AML-193 (cell line): ENCODE data around the gene SDR42E2.
"Not testable (repeated sequence)": the region's sequence is repeated elsewhere in the genome, so short reads cannot be mapped to it uniquely, and the experiment has no call there.

Experiments used
- DNase-seq, 2 experiments: peaks; one replicate each; lab custom pipeline; 2025; lab: John Stamatoyannopoulos, UW

Gene SDR42E2

DNA sequence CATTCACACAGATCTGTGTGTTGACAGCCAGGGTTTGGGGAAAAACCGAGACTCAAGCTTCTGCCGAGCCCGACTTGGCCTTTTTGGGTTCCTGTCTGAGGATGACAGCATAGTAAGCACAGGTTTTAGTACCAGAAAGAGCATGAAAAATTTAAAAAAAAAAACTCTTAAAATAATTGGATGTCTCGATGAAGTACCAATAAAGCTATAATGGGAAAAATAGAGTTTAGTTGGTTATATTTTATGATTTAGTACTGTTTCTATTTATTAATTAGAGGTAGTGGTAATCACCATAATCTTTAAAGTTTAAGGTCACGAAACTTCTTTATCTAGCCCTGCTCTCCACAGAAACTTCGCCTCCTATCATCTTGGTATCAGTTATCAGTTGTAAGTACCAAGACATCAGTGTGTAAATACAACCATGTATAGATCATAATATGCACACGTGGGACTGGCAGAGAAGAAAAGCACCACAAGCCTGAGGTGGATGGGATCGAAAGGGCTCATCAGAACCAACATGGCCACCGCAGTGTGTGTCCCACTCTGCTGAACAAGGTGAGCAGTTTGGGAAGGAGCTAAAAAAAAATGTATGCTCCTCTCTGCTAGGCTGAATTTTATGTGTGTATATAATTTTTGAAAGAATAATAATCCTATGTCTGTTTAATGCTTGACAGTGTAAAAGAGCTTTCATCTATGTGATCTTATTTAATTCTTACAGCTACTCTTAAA, 29.4 kb downstream of the SDR42E2 start:
- DNase-seq, result no peak

DNA sequence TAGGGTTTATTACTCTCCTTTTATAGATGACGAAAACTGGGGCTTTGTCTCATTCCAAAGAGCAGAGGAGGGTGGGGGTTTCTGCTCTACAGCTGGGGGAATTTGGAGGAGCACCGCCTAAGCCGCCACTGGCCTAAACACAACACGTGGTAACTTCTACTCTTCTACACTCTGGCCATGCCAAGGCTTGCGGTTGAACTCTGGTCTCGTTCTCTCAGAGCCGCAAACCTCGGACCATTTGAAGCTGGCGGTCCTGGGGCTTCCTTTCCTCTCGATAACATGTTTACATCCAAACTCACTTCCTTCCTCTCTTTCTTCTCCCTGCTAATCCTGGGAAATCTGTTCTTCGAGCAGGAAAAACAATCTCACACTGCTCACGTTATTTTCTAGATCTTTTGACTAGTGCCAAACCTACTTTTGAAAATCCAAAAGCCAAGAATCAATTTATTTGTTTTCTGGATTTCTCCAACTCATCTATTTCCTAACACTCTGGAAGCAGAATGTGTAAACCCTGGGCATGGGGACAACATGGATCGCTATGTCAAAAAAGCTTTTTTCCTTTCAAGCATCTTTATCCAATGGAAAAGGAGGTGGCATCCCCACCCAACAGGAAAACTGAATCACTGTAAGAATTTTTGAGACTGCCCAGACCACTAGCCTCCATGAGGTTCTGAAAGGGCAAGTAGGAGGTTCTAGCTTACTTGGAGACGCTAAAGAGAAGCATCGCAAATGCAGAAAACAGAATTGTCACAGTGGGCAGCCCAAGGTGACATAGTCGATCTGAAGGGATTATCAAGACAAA, 30.2 kb downstream of the SDR42E2 start:
- peak; percentile 75 to 82 for DNase-seq

DNA sequence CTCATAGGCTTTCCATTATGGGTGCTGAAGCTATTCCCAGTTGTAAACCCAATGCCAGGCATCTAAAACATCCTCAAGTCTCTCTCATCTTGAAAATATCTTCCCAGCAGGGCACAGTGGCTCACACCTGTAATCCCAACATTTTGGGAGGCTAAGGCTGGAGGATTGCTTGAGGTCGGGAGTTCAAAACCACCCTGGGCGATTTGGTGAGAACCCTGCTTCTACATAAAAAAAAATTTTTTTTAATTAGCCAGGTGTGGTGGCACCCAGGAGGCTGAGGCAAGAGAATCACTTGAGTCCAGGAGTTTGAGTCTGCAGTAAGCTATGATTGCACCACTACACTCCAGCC, 30.7 kb downstream of the SDR42E2 start:
- no peak for DNase-seq

DNA sequence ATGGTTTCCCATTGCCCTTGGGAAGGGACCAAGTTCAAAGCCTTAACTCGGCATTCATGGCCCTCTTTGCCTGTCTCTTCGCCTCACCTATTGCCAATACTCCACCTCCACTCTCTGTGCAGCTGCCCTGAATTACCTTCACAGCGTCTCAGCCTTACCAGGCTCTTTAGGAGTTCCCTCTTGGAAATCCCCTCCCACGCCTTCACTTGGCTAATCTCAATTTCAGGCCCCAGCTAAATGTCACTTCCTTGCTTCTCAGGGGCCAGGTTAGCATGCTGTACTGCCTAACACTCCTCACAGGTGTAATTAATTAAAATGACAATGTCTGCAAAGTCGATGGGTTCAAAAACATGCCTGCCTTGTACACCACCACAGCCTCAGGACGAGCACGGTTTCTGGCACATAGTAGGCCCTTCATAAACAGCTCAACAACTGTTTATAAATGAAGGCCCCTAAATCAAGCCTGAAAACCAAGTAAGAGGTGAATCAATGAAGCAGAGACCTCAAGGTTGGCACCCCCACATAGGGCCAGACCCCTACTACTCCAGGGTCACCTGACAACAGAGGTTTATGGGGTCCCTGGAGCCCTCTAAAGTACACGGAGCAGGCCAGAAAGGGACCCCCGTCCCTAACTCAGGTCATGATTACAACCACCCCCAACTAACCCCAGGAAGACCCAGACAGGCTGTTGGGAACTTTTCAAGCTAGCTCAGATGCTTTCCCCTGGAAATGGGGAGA, 32.6 kb downstream of the SDR42E2 start:
- no peak for DNase-seq

DNA sequence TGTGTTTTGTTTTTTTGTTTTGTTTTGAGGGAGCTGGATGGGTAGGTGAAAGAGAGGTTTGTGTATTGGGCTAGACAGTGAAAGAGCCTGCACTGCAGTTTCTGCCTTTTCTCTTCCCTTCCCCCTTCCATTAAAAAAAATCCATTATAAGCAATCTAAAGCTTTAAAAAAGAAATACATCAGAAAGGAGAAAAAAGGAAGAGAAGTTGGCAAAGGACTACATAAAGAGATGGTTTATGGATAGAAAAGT, 33.1 kb downstream of the SDR42E2 start:
- DNase-seq, result no peak

DNA sequence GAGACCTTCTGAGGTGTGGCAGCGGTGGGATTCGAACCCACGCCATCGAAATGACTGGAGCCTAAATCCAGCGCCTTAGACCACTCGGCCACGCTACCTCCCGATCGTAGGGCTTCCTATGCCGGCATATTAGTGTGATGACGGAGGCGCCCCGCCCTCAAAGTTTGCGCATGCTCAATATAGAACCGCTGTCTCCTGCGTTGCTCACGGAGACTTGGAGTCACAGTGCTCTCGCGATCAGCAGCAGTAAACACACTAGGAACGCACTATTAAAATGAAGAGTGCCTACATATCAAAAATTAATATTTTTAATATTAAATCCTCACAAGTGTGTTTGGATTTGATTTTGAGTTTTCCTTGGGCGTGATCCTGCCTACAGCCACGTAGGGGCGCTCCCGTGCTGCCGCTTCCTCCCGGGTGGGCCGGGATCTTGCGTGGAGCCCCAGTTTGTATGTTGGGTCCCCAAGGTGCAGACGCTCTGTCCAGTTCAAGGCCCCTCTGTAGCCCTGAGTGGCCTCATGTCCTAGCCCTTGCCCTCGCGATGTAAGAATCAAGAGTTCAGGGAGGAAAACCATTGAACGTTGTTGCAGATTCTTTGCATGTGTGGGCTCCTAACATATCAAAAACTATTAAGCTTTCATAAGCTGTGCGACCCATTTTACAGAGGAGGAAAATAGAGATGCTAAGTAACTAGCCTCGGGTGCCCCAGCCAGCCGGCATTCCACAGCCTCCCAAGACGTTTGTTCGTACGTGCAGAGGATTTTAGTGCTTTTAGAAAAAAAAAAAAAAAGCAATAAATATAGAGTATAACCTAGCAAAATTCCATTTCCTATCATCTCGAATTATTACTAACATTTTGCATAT, 33.6 kb downstream of the SDR42E2 start:
- peak; percentile 73 to 81 for DNase-seq

DNA sequence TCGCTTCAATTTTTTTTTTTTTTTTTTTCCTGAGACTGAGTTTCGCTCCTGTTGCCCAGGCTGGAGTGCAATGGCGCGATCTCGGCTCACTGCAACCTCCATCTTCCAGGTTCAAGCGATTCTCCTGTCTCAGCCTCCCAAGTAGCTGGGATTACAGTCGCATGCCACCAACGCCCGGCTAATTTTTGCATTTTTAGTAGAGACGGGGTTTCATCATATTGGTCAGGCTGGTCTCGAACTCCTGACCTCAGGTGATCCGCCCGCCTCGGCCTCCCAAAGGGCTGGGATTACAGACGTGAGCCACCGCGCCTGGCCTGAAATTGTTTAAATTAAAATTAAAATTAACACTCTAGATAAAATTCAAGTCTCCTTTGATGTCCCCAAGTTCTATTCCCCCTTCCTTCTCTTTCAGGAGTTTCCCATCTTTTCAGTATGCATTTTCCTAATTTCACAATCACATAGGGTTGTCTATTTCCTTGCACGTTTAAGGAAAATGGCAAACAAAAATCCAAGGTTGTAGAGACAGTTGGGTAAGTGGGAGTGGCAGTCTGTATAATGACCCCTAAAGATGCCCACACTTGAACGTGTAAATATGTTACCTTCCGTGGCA, 34.4 kb downstream of the SDR42E2 start:
- DNase-seq, result not testable (repeated sequence)

DNA sequence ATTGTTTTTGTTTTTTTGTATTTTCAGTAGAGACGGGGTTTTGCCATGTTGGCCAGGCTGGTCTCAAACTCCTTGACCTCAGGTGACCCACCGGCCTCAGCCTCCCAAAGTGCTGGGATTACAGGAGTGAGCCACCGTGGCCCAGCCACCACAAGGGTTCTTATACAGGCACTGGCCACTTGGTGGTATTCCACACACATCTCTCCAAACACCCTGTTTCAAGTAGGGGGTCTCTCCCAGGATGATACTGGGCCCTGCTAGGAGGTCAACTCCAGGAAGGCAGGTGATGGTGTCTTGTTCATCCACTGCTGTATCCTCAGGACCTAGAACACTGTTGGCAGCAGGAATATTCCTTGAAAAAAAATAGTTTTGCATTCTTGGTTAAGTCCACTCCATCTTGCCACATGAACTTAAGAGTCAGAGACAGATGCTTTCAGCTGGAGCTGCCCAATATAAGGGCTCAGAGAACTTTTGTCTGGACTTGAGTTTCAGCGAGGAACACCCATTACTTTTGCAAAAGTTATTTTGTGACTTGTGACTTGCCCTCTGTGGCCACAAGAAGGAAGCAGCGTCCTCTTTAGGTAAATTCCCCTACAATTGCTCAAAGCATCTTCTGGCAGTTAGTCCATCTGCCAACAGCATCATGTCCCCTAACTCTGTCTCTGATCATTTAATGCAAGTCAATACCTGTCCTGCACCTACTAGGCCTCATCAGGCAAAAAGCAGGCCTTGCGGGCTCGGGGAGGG, 36.4 kb downstream of the SDR42E2 start:
- peak; percentile 38 to 40 for DNase-seq

DNA sequence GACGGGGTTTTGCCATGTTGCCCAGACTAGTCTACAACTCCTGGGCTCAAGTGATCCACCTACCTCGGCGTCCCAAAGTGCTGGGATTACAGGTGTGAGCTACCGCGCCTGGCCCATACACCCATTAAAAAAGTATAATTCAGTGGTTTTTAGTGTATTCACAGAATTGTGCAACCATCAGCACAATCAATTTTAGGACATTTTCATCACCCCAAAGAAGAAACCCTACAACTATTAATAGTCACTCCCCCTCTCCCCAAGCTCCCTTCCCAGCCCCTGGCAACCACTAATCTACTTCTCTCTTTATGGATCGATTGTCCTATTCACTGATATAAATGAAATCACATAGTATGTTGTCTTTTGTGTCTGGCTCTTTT, 39.9 kb downstream of the SDR42E2 start:
- DNase-seq, result no peak

DNA sequence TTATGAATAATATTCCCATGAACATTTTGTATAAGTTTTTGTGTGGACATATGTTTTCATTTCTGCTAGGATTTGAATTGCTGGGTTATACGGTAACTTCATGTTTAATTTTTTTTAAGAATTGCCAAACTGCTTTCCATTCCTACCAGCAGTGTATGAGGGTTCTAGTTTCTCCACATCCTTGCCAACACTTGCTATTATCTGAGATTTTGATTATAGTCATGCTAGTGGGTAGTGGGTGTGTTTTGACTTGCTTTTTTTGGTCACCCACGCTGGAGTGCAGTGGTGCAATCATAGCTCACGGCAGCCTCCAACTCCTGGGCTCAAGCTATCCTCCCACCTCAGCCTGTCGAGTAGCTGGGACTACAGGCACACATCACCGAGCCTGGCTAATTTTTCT, 40.8 kb downstream of the SDR42E2 start:
- no peak for DNase-seq

DNA sequence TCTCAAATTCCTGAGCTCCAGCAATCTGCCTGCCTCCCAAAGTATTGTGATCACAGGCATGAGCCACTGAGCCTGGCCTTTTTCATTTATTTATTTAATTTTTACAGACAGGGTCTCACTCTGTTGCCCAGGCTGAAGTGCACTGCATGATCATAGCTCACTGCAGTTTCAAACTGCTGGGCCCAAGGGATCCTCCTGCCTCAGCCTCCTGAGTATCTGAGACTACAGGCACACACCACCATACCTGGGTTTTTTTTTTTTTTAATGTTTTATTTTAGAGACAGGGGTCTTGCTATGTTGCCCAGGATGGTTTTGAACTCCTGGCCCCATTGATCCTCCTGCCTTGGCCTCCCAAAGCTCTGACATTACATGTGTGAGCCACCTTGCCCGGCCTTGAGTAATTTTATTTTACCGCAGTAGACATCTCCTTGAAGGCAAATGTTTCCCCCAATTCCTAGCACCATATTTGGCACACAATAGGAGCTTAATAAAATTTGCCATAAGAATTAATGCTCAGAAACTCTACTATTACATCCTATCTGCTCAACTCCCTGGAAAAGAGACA, 41.9 kb downstream of the SDR42E2 start:
- no peak for DNase-seq

DNA sequence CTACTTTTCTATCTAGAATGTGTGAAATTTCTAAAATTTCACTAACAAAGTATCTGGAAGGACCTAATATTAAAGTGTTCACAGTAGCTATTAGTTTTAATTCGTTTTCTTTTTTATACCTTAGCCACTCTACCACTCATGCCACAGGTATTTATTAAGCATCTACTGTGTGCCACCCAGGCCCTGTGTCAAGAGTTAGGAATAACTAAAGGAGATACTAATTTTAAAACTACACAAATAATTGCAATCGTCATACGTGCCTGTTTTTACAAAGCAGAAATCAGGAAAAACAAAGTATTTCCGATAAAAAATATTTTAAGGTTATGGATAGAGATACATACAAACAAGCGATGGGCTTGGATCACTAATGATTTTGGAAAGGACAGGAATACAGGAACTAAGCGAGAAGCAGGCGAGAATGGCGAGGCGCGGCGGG, 43.3 kb downstream of the SDR42E2 start:
- DNase-seq, result no peak

DNA sequence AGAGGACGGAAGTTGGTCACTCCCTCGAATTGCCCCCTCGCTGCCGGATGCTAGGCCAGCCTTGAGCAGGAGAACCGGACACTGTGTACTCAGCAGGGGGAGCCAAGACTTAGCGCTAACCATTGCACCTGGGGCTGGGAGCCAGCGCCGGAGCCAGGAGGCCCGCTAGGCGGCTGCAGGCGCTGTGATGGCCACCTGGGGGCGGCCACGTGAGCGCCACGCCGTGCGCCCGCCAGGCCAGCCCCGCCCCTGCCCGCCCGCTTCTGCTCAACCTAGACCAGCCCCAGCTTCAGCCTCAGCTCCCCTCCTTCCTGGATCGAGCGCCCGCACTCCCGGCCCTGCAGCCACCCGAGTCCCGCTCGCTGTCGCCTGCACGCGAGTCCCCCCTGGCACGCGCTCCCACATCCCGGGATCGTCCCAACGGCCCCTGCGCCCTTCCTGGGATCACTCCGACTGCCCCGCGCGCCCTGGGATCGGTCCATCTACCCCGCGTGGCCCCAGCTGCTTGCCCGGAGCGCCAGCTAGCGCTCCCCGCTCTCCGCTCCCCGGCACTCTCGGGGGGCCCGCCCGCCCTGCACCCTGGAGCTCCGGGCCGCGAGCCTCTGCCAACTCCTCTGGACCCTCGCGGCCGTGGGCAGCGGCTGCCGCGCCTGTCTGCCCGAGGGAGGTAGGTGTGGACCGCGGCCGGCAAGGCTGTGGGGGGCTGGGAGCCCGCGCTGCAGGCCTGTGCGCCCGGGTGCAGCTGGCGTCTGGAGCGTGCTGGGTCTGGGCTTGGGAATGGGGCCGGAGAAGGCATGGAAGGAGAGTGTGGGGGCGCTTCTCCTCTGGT, 43.9 kb downstream of the SDR42E2 start, which contains the start of gene EEF2K:
TSS of gene EEF2K (plus strand) at position 266 of the 829 bp plus-strand sequence. CDS start 19,452 bp downstream, outside the sequence.
- DNase-seq, result peak; percentile 89 to 95

DNA sequence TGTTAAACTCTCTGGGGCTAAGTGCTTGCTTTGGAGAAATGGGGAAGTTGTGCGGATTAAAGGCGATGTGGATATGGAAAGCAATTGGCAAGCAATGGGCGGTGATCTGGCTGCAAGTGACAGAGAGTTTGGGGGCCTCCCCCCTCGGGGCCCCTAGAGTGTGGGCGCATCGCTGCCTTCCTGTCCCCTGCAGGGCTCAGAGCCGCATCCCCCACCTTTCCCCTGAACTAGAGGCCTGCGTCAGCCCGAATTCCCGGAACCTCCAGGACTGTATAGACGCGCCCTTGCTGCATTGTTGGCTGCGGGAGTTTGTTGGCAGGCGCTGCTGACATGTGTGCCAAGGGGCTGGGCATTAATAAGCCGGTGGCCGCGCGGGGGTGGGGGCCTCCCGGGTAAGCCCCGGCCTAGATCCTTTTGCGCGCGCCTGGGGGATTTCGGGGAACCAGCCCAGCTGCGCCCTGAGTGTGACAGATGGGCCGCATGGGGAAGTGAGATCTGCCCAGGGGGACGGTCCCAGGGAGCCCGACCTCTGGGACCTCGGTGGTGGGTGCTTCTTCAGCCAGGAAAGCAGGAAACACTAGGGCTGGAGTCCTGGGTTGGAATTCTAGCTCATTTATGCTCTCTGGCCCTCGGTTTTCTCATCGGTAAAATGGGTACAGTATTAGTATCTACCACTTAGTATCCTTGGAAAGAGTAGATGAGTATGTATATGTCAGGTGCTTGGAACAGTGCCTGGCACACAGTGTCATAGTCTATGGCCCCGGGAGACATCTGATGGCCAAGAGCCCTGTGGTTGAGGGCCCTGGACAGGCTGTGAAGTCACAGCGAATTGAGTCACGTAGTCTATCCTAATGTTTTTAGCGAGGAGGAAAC, 44.8 kb downstream of the SDR42E2 start:
- peak; percentile 64 to 68 for DNase-seq

DNA sequence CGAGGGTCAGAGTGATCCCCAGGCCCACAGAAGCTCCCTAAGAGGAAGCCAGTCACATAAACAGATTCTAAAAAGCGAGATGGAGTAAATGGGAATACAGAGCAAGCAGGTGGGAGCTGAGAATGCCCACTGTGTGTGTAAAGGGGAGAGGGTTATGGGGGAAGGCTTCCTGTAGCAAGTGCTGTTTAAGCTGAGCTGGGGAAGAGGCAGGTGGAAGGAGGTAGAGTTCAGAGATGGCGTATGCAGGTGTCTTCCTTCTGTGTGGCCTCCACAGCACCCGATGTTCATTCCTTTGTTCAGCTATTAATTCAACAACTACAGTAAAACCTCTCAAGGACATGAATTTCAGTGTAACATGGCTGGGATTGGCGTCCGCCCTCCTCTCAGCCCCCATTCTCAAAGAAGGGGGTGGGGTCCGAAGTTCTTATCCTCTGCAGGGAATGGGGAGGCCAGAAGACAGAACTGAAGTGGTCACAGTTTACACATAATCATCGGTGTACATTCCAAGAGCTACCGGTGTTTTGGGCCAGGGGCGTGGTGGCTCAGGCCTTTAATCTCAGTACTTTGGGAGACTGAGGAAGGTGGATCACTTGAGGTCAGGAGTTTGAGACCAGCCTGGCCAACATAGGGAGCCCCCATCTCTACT, 45.5 kb downstream of the SDR42E2 start:
- DNase-seq, result no peak

DNA sequence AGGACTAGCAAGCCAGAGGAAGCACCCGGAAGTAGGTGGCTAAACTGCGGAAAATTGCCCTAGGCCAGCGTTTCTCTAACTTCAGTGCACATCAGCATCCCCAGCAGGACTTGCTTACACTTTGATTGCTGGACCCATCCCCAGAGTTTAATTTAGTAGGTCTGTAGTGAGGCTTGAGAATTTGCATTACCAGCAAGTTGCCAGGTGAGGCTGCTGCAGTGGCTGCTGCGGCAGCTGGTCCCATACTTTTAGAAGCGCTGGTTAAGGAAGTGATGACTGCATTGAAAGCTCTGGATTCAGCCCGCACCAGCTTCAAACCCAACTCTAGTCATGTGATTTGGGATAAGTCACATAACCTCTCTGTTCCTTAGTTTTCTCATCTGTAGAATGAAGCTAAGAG, 48.0 kb downstream of the SDR42E2 start:
- DNase-seq, result no peak

DNA sequence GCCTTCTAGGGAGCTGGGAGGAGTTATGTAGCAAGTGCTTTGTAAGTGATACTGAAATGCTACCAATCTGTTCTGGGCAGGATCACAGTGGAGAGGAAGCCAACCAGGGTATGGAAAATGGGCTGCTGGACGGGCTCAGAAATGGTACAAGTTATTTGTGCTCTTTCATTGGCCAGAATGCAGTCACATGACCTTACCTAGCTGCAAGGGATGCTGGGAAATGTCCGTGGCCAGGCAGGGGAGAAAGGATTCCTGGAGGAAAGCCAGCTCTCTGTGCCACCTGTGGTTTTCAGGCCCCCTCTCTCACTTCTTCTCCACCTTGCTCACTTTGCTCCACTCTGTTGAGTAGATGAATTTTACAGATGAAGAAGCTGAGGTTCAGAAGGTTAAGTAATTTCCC, 48.5 kb downstream of the SDR42E2 start:
- DNase-seq, result no peak

DNA sequence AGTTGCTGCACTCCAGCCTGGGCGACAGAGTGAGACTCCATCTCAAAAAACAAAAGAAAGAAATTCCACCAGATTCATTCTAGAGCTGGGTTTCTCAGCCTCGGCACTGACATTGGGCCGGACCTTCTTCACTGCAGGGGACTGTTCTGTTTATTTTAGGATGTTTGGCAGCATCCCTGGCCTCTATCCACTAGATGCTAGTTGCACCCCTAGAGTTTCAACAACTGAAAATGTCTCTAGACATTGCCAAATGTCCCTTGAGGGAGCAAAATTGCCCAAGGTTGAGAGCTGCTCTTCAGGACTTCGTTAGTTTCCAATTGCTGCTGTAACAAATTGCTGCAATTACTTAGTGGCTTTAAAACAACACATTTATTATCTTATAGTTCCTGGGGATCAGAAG, 50.9 kb downstream of the SDR42E2 start:
- DNase-seq, result no peak
